CD4-positive, CD25-positive, alpha-beta regulatory T cell (primary cell): ENCODE results near the gene C21orf91. TPM values are rescaled to one million over a fixed set of nuclear protein-coding genes. Genes with fewer than 3 reads are reported as not detected.
"Not testable (repeated sequence)": the region's sequence is repeated elsewhere in the genome, so short reads cannot be mapped to it uniquely, and the experiment has no call there.

Source experiments
- ATAC-seq, 2 donors: fragments of 150-1000 bp; cut with Tn5 transposase; one replicate each; pipeline ENCODE4 v1.10.0; 2021; ENCODE audit warnings: low read depth in 2 of 2, moderate number of reproducible peaks in 2 of 2, moderate library complexity in 1 of 2
- DNase-seq, 3 donors: peaks; one replicate each; pipeline versions ENCODE4 v3.0.0 to v3.0.0-alpha.2; 2012 to 2022; ENCODE audit warnings: mixed read lengths in 1 of 3
- H3K27ac ChIP-seq: one replicate; pipeline ENCODE4 v1.7.0; 2013; ENCODE audit warnings: mild to moderate bottlenecking, low read length; ENCODE audit not compliant: insufficient read depth, poor library complexity, severe bottlenecking
- H3K27me3 ChIP-seq: one replicate; pipeline ENCODE4 v1.7.0; 2013; ENCODE audit warnings: low read length; ENCODE audit not compliant: control insufficient read depth, insufficient read depth
- H3K36me3 ChIP-seq: one replicate; pipeline ENCODE4 v1.7.0; 2013; ENCODE audit warnings: mild to moderate bottlenecking, low read length, moderate library complexity; ENCODE audit not compliant: control insufficient read depth, insufficient read depth
- H3K4me1 ChIP-seq: 2 replicates; pipeline ENCODE4 v1.7.0; 2013; ENCODE audit warnings: mild to moderate bottlenecking, low read length; ENCODE audit not compliant: insufficient read depth, control insufficient read depth, poor library complexity, severe bottlenecking
- H3K4me3 ChIP-seq: one replicate; pipeline ENCODE4 v1.7.0; 2013; ENCODE audit warnings: low read depth, mild to moderate bottlenecking, low read length, moderate library complexity
- H3K9me3 ChIP-seq, 2 experiments: 1 replicate in 1 of 2; 2 replicates in 1 of 2; pipeline ENCODE4 v1.7.0; 2013; ENCODE audit warnings: low read length in 2 of 2, mild to moderate bottlenecking in 1 of 2, moderate library complexity in 1 of 2; ENCODE audit not compliant: control insufficient read depth in 2 of 2
- H3K27ac Mint-ChIP-seq, 3 donors: one replicate each; pipeline ENCODE4 v1.8.0; 2020 to 2022; ENCODE audit warnings: mild to moderate bottlenecking in 3 of 3, mixed read lengths in 3 of 3, moderate library complexity in 2 of 3
- H3K27me3 Mint-ChIP-seq: one replicate; pipeline ENCODE4 v1.8.0; 2022; ENCODE audit warnings: mild to moderate bottlenecking, mixed read lengths
- H3K36me3 Mint-ChIP-seq: one replicate; pipeline ENCODE4 v1.8.0; 2020; ENCODE audit warnings: mixed read lengths
- H3K4me1 Mint-ChIP-seq, 4 donors: one replicate each; pipeline ENCODE4 v1.8.0; 2020 to 2022; ENCODE audit warnings: mixed read lengths in 4 of 4, mild to moderate bottlenecking in 1 of 4
- H3K4me3 Mint-ChIP-seq, 4 donors: one replicate each; pipeline ENCODE4 v1.8.0; 2020 to 2022; ENCODE audit warnings: mild to moderate bottlenecking in 4 of 4, mixed read lengths in 4 of 4, moderate library complexity in 3 of 4
- H3K9me3 Mint-ChIP-seq, 7 donors: one replicate each; pipeline ENCODE4 v1.8.0; 2020 to 2022; ENCODE audit warnings: mixed read lengths in 7 of 7, mild to moderate bottlenecking in 3 of 7, moderate library complexity in 2 of 7
- polyA plus RNA-seq, 4 donors: library from polyadenylated mRNA; unstranded; fragments of 300-500 nt; fragmentation: Illumina TruSeq; gene quantifications; one replicate each; pipeline ENCODE4 v1.2.3, GENCODE V29; 2021
- total RNA-seq: library from RNA; stranded (reverse); gene quantifications from one replicate; pipeline ENCODE4 v1.2.3, GENCODE V29; 2022

The C21orf91 gene
- total and polyA plus RNA-seq, 5 donors from 2014 or later: 59.3 to 74.6 (median 67.8) TPM

GRCh38 chr21:17775431-17776126 lies 43.6 kb downstream of the C21orf91 start:
- DNase-seq: peak; percentile 43 to 83 (median 58)
- Histone ChIP-seq H3K27ac (peak overlapping the region; percentile 84), H3K9me3 (peaks cover 0 to 2% of the 10 kb centered on the region in 2 experiments), H3K27me3 (no peaks in the 10 kb centered on the region), H3K4me3 (peak overlapping the region; percentile 68), H3K36me3 (no peaks in the 10 kb centered on the region), H3K4me1 (peaks cover 39% of the 10 kb centered on the region)
- peak overlapping the region; percentile 73 to 95 (median 80) for H3K4me3 Mint-ChIP-seq
- H3K27me3 Mint-ChIP-seq: no peaks in the 10 kb centered on the region
- peaks cover 11% of the 10 kb centered on the region for H3K36me3 Mint-ChIP-seq
- H3K4me1 Mint-ChIP-seq: peaks cover 19 to 54% (median 38%) of the 10 kb centered on the region in 4 donors
- peak overlapping the region; percentile 87 for H3K27ac Mint-ChIP-seq
- peak; percentile 78 to 80 for ATAC-seq
- H3K9me3 Mint-ChIP-seq: peaks cover 0 to 32% (median 8%) of the 10 kb centered on the region in 7 donors

- Mint-ChIP-seq H3K9me3 (peaks cover 0 to 33% (median 8%) of the 10 kb centered on the region in 7 donors), H3K27ac (peak overlapping the region; percentile 87), H3K36me3 (peaks cover 11% of the 10 kb centered on the region), H3K4me1 (peaks cover 16 to 48% (median 33%) of the 10 kb centered on the region in 4 donors), H3K4me3 (peak overlapping the region in 3 of 4 donors; percentile 73 to 85 (median 74))
- DNase-seq, ATAC-seq, H3K9me3 ChIP-seq, H3K36me3 ChIP-seq, H3K27me3 ChIP-seq, H3K27me3 Mint-ChIP-seq: not testable (repeated sequence)
- H3K4me1 ChIP-seq: peaks cover 34% of the 10 kb centered on the region
- H3K4me3 ChIP-seq: peak overlapping the region; percentile 68
- H3K27ac ChIP-seq: peak overlapping the region; percentile 84
Measured at GRCh38 chr21:17775021-17775420, 44.1 kb downstream of the C21orf91 start.

GRCh38 chr21:17769447-17769845 lies 49.7 kb downstream of the C21orf91 start:
- H3K9me3 ChIP-seq: peaks cover 0 to 2% of the 10 kb centered on the region in 2 experiments
- no peaks in the 10 kb centered on the region for H3K27me3 ChIP-seq
- no peak for DNase-seq
- H3K27ac ChIP-seq: no peak overlapping the region
- H3K27me3 Mint-ChIP-seq: no peaks in the 10 kb centered on the region
- no peaks in the 10 kb centered on the region for H3K36me3 ChIP-seq
- H3K4me1 ChIP-seq: no peaks in the 10 kb centered on the region
- H3K27ac Mint-ChIP-seq: no peak overlapping the region
- peaks cover 0 to 4% (median under 1%) of the 10 kb centered on the region in 4 donors for H3K4me1 Mint-ChIP-seq
- no peak overlapping the region for H3K4me3 ChIP-seq
- ATAC-seq: no peak
- peaks cover 0 to 32% (median 8%) of the 10 kb centered on the region in 7 donors for H3K9me3 Mint-ChIP-seq
- no peak overlapping the region for H3K4me3 Mint-ChIP-seq
- peaks cover 9% of the 10 kb centered on the region for H3K36me3 Mint-ChIP-seq

- Mint-ChIP-seq H3K4me1 (peaks cover 0 to 4% (median 0%) of the 10 kb centered on the region in 4 donors), H3K9me3 (peaks cover 0 to 27% (median 6%) of the 10 kb centered on the region in 7 donors), H3K27me3 (no peaks in the 10 kb centered on the region), H3K36me3 (peaks cover 5% of the 10 kb centered on the region), H3K27ac (no peak overlapping the region), H3K4me3 (peak overlapping the region in 1 of 4 donors; percentile 84)
- no peaks in the 10 kb centered on the region for H3K36me3 ChIP-seq
- no peak overlapping the region for H3K27ac ChIP-seq
- H3K4me1 ChIP-seq: no peaks in the 10 kb centered on the region
- H3K9me3 ChIP-seq: peaks cover 0 to 2% of the 10 kb centered on the region in 2 experiments
- DNase-seq (no peak), ATAC-seq (no peak)
- H3K27me3 ChIP-seq: no peaks in the 10 kb centered on the region
- no peak overlapping the region for H3K4me3 ChIP-seq
Measured at GRCh38 chr21:17768840-17769446, 50.2 kb downstream of the C21orf91 start.

GRCh38 chr21:17765207-17765606 lies 53.9 kb downstream of the C21orf91 start:
- H3K27ac ChIP-seq: no peak overlapping the region
- peaks cover 0 to 12% (median 4%) of the 10 kb centered on the region in 4 donors for H3K4me1 Mint-ChIP-seq
- peaks cover 0 to 2% (median 0%) of the 10 kb centered on the region in 7 donors for H3K9me3 Mint-ChIP-seq
- no peaks in the 10 kb centered on the region for H3K9me3 ChIP-seq
- H3K27ac Mint-ChIP-seq: no peak overlapping the region
- H3K4me1 ChIP-seq: no peaks in the 10 kb centered on the region
- no peaks in the 10 kb centered on the region for H3K27me3 Mint-ChIP-seq
- H3K4me3 ChIP-seq: no peak overlapping the region
- no peaks in the 10 kb centered on the region for H3K36me3 ChIP-seq
- H3K27me3 ChIP-seq: no peaks in the 10 kb centered on the region
- no peaks in the 10 kb centered on the region for H3K36me3 Mint-ChIP-seq
- DNase-seq (no peak), ATAC-seq (no peak)
- peak overlapping the region in 1 of 4 donors; percentile 59 for H3K4me3 Mint-ChIP-seq

- H3K4me1 Mint-ChIP-seq: peaks cover 0 to 10% (median 4%) of the 10 kb centered on the region in 4 donors
- no peak overlapping the region for H3K4me3 Mint-ChIP-seq
- DNase-seq: no peak
- ATAC-seq: no peak
- Histone ChIP-seq H3K36me3 (no peaks in the 10 kb centered on the region), H3K27me3 (no peaks in the 10 kb centered on the region), H3K4me1 (no peaks in the 10 kb centered on the region), H3K9me3 (no peaks in the 10 kb centered on the region), H3K27ac (no peak overlapping the region), H3K4me3 (no peak overlapping the region)
- peaks cover 0 to 2% (median 0%) of the 10 kb centered on the region in 7 donors for H3K9me3 Mint-ChIP-seq
- no peaks in the 10 kb centered on the region for H3K36me3 Mint-ChIP-seq
- no peaks in the 10 kb centered on the region for H3K27me3 Mint-ChIP-seq
- peak overlapping the region in 2 of 3 donors; percentile 2 to 64 for H3K27ac Mint-ChIP-seq
Measured at GRCh38 chr21:17763288-17764037, 55.7 kb downstream of the C21orf91 start.

GRCh38 chr21:17759511-17760178 lies 59.5 kb downstream of the C21orf91 start:
- H3K9me3 ChIP-seq: no peaks in the 10 kb centered on the region
- H3K27me3 Mint-ChIP-seq: no peaks in the 10 kb centered on the region
- no peak for ATAC-seq
- peaks cover 0 to 8% (median 4%) of the 10 kb centered on the region in 4 donors for H3K4me1 Mint-ChIP-seq
- H3K4me3 ChIP-seq: no peak overlapping the region
- no peaks in the 10 kb centered on the region for H3K36me3 Mint-ChIP-seq
- H3K36me3 ChIP-seq: no peaks in the 10 kb centered on the region
- H3K4me1 ChIP-seq: no peaks in the 10 kb centered on the region
- no peaks in the 10 kb centered on the region for H3K27me3 ChIP-seq
- H3K4me3 Mint-ChIP-seq: no peak overlapping the region
- no peak overlapping the region for H3K27ac ChIP-seq
- H3K27ac Mint-ChIP-seq: peak overlapping the region in 1 of 3 donors; percentile 56
- DNase-seq: no peak
- peaks cover 0 to 4% (median 0%) of the 10 kb centered on the region in 7 donors for H3K9me3 Mint-ChIP-seq
